HG03103 (cell line): ENCODE results near the gene CAMKK2.
"Not testable (repeated sequence)": the region's sequence is repeated elsewhere in the genome, so short reads cannot be mapped to it uniquely, and the experiment has no call there.

Experiments used
- ATAC-seq: cut with Tn5 transposase; IDR thresholded peaks from one replicate; pipeline ENCODE4 v1.9.1; 2021; ENCODE audit warnings: low read depth; ENCODE audit not compliant: unreplicated experiment

Gene CAMKK2

DNA sequence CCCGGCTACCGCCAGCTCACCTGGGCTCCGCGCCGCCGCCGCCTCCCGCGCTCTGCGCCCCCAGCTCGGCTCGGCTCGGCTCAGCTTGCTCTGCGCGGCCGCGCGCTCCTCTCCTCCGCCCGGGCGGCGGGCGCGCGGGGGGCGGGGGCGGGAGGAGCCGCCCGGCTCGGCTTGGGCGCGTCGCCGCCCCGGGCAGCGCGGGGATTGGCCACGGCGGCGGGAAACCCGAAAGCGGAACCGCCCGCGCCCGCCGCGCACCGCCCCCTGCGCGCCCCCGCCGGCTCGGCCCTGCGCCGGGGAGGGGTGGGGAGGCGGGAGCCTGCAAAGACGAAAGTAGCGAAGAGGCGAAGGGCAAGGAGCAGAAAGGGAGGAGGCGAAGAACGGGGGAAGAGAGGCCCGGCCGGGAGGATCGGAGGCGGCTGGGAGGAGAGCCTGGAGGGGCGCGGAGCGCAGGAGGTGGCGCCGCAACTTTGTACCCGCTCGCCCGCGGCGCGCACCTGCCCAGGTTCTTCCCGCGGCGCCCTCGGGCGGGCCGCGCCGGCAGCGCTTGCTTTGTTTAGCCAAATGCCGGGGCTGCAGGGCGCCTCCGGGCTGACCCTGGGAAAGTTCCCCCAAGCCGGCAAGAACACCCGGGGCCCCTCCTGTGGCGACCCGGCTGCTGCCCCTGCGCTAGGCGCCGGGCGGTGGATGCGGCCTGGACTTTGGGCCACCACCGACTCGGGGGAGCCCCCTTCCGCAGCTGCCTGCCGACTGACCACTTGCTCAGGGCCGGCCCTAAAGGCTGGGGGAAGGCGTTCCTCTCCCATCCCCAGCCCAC, at the start of gene CAMKK2:
Gene CAMKK2, minus strand, starts transcription at position 92 of the 817 bp plus-strand sequence. CDS start 22,183 bp downstream, outside the sequence.
- peak; percentile 66 for ATAC-seq

DNA sequence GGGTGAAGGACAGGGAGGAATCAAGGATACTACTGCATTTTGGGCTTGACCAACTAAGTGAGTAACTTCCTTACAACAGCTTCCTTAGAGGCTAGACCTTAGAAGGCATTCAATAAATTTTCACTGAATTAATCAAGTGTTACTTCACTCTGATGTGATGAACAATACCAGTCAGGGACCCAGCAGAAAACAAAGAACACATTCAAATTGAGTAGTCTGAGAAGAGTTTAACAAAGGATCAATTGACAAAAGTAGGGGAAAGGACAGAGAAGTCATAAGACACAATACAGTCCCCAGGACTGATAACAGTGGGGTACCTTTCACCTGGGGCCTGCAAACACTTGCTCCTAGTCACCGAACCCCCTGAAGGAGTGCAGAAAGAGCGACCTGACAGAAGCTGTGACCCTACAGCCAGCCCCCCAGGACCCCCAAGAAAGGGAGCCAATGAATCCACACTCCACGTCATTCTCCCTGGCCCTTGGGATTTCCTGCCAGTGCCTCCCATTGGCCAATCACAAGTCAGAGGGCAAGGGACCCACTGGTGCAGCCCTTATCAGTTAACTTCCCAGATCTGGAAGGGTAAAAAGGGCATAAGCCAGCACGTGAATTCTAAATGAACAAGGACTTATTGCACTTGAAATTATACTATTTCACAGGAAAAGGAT, 48.8 kb upstream of the CAMKK2 start:
- ATAC-seq = no peak

DNA sequence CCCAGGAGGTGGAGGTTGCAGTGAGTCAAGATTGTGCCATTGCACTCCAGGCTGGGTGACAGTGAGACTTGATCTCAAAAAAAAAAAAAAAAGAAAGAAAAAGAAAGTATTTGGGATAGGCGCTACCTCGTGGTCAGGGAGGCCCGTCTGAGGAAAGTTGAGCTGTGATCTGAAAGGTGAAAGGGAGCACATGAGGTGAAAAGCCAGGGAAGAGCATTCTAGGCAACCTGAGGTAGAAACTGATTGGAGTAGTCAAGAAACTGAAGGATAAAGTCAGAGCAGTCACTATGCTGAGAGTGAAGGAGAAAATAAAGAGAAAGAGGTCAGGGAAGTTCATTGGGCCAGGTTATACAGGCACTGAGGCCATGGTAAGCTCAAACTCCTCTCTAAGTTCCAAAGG, 48.0 kb upstream of the CAMKK2 start:
- no peak for ATAC-seq

DNA sequence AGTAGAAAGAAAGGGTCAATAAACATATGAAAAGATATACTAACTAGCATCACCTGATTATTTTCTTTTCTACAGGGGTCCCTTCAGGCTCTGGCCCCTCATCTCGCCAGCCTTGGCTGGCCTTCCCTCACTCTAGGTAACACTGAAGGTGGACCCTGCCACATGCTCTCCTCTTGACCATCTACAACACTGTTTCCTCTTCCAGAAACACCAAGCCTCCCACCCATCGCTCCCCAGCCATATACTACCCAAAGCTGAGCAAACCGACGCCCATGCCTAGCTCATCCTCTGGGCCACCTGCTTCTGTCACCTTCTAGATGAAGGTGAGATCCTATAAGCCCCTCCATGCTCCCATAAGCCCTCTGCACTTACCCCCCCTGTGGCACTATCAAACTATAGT, 40.9 kb upstream of the CAMKK2 start:
- no peak for ATAC-seq

DNA sequence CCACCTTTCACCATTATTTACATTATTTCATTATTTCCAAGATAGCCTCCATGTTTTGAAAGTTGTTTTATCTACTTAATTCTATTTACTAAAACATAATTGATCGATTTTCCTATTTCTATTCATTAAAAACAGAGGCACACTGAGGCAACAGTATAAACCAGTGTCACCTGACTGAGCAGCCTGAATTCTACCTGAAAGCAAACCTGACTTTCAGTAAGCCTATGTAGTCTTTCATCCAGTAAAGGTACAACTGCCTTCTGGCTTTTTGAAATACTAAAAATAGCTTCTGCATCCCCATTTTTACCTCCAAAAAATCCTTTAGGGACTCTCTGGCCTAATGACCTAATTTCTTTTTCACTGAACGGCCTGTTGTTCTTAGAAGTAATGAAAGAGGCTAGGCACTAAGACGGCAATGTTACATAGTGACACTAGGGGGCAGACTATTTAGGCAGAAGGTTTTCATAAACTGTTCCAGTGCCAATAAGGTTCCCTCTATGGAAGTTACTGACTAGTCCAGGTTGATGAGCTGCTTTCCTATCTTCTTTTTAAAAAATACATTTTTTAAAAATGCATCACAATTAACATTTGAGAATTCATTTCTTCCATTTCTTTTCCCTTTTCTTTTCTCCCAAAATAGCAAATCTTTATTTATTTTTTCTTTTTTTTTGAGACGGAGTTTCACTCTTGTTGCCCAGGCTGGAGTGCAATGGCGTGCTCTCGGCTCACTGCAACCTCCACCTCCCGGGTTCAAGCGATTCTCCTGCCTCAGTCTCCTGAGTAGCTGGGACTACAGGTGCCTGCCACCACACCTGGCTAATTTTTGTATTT, 38.2 kb upstream of the CAMKK2 start:
- no peak for ATAC-seq

DNA sequence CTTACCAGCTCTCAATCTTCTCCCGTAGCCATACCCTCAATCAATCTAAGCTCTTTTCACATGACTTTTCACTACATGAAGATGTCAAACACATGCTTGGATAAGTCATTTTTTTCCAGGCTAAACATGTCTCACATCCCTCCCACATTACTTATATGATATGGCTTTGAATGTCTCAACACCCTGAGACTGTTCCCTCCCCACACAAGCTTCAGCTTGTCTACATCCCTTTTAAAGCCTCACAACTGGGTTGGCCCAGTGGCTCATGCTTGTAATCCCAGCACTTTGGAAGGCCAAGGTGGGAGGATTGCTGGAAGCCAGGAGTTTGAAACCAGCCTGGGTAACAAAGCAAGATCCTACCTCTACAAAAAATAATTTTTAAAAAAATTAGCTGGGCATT, 37.2 kb upstream of the CAMKK2 start:
- no peak for ATAC-seq

DNA sequence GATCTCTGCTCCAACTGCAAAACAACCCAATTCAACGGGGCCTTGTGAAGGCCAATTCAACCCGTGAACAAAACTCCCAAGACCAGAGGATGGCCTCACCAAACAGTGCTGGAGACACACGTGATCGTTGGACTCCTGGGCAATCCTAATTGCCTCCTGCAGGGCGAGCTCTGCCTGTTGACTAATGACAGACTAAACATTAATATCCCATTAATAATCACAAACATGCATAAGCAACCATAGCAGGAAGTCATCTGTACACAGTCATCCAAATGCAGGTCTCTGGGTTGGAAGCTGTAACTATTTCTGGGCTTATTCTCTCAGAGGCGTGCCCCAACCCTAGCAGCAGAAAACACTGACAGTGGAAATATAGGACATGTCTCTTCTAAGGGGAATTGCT, 34.7 kb upstream of the CAMKK2 start:
- no peak for ATAC-seq

DNA sequence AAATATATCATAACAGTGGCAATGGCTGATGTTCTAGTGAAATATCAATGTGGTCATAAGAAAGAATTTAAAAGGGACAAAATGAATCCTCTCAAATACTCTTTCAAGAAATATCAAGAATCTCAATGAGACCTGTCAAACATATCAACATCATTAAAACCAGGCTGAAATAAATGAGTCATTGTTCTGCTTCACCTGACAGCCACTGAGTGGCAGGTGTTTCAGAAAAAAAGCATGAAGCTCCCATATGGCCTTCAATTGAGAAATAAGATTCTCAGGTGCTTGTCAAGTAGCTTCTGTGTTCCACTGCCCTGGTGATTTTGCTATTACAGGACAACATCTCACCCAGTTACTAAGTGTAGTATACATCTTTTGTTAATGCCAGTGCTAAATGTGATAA, 34.2 kb upstream of the CAMKK2 start:
- no peak for ATAC-seq

DNA sequence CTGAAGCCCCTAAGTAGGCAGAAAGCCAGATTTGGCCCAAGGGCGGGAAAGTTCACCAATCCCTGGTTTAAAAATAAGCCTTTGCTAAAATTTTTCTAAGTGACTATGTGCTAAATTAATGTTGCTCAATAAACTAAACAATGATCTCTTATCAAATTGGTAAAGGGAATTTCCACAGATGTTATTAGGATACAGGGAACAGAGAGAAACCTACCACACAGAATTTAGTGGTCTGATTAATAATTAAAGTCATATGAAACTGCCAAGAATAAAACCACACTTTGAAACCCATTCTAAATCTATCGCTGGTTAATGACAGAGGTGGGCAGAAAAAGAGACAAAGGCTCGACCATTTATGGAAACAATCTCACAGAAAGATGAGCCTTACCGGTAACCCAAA, 33.7 kb upstream of the CAMKK2 start:
- ATAC-seq = no peak

DNA sequence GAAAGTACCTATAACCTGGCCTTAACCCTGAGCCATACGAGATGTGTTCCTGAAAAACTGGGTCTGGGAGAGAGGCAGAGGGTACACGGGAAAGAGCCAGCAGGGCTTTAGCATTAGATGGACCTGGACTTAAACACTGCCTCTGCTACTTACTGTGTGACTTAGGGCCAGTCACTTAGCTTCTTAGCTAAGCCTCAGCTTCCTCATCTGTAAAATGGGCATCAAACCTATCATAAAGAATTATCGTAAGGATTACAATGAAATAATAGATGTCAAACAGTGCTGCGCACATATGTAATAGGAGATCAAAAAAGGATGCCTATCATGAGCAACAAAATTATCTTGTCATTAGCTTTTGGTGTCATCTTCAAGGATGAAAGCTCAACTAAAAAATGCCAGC, 32.1 kb upstream of the CAMKK2 start:
- no peak for ATAC-seq

DNA sequence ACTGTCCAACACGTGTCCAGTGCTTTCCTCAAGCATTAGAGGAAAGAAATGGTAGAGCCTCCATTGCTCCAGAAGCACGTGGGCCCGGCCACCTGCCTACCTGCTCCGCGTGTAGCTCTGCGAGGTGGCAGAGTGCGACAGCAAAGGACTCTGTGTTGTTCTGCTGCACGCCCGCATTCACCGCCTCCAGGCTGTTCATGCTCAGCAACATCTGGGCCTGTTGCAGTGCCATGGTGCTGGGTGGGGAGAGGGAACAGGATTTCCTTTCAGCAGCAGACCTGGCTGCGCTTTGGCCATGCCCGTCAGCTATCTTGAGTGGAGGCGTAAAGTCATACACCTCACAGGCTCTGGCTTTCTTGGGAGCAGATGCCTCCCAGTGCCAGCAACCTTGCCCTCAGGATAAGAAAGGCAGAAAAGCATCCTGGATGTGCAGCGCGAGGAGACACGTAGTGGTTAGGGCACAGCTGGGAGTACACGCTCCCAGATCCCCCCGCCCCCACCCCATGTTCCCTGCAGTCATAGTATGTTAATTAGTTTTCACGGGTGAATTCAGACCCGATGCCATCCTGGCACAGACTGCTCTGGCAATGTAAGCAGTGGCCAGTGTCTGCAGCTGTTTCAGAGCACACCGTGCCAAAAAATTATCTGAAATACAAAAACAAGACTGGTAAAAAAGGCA, 30.6 kb upstream of the CAMKK2 start:
- no peak for ATAC-seq

DNA sequence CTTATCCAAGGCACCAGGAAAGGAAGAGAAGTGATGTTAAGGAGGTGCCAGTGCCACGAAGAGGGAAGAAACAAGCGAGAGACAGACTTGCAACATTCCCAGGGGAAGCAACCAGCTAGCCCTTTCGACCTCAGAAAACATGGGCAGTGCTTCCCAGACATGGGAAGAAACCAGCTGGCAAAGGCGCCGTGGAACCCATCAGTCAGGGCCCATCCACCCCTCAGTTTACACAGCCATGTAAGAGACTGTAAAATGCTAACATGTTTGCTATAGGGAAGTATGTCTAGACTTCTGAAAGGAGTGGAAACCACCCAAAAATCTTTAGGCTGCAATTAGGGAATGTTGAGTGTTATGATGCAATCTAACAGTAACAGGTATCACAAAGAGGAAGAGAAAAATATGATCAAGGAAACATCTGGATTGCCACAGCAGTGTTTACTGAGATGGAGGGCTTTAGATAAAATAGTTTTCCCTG, 29.4 kb upstream of the CAMKK2 start:
- ATAC-seq = no peak

DNA sequence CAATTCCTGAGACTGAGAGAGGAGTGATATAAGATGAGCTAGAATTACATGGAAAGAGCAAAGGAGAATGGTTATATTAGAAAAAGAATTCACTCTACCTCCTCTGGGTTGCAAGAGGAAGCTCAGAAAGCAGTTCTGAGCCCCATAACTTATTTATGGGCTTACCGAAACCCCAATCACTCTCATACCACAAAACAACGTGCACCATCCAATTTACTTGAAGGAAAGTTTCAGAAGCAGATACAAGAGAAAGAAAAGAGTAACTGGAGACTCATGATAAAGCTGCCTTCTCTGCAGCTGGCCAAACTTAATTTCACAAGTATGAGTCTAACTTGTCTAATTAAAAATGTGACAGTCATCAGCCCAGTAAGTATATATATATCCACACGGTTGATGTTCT, 27.4 kb upstream of the CAMKK2 start:
- no peak for ATAC-seq

DNA sequence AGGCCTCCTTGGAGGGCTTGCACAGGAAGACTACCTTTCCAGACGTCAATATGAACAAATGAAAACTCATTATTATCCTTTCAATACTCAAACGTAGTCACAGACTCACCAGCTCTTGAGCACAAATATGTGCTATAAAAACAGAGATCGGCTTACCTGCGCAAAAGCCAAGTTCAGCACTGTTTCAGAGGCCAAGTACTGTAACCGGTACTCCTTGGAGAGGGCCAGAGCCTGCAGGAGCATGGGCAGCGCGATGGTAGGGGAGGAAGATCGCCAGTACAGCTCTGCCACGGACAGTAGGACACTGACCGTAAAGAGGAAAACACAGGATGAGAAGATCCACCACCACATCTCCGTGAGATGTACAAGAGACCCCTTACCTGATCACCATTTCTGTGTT, 21.6 kb upstream of the CAMKK2 start:
- no peak for ATAC-seq

DNA sequence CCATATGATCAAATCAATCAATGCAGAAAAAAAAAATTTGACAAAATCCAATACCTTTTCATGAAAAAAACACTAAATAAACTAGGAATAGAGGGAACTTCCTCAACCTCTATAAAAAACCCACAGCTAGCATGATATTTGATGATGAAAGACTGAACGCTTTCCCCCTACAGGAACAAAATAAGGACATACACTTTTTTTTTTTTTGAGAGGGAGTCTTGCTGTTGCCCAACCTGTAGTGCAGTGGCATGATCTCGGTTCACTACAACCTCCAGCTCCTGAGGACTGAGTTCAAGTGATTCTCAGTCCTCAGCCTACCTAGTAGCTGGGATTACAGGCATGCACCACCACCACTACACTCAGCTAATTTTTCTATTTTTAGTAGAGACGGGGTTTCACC, 17.9 kb upstream of the CAMKK2 start:
- ATAC-seq = no peak

DNA sequence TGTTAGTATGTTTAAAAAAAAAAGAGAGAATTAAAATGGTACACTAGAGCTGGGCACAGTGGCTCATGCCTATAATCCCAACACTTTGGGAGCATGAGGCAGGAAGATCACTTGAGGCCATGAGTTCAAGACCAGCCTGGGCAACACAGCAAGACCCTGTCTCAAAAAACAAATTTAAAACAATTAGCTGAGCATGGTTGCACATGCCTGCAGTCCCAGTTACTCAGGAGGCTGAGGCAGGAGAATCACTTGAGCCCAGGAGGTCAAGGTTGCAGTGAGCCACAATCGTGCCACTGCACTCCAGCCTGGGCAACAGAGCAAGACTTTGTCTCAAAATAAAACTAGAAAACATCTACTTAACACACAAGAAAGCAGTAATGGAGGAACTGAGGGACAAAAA, 13.7 kb upstream of the CAMKK2 start:
- not testable (repeated sequence) for ATAC-seq

DNA sequence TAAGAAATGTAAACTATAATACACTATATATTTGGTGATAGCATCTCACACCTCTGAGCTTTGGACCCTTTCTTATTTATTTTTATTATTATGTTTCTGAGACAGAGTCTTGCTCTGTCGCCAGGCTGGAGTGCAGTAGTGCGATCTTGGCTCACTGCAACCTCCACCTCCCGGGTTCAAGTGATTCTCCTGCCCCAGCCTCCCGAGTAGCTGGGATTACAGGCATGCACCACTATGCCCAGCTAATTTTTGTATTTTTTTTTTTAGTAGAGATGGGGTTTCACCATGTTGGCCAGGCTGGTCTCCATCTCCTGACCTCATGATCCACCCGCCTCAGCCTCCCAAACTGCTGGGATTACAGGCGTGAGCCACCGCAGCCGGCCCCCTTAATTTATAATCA, 10.9 kb upstream of the CAMKK2 start:
- ATAC-seq = not testable (repeated sequence)

DNA sequence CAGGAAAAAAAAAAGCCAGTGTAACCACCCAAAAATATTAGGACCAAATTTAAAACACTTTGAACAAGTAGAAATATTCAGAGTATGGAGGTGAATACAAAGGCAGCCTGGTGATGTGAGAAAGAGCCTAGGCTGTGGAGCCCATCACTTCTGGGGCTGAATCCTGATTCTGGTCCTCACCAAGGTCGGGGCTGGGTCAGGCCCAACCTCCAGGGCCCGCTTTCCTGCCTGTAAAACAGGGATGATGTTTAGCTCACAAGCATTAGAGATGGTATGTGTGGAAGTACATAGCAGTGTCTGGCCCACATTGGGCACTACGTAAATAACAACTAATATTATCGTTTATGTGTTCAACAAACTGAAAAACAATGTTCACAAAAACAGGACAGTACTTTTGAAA, 7.8 kb upstream of the CAMKK2 start:
- ATAC-seq = no peak

DNA sequence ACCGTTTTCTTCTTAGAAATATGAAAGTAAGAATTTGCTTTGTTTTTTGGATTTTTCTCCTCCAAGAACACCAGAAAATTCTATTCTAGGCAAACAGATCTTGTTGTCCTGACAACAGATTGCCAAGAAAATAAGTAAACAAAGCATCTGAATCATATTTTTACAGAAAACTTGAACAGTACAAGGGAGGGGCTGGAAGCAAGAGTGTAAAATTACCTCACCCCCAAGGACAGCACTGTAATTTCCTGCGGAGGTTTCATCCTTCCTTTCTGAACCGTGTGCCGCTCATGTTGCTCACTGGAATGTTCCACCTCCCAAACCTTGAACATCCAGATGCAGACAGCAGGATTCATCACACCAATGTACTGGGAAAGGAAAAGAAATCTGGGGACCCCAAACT, 5.4 kb upstream of the CAMKK2 start:
- no peak for ATAC-seq

DNA sequence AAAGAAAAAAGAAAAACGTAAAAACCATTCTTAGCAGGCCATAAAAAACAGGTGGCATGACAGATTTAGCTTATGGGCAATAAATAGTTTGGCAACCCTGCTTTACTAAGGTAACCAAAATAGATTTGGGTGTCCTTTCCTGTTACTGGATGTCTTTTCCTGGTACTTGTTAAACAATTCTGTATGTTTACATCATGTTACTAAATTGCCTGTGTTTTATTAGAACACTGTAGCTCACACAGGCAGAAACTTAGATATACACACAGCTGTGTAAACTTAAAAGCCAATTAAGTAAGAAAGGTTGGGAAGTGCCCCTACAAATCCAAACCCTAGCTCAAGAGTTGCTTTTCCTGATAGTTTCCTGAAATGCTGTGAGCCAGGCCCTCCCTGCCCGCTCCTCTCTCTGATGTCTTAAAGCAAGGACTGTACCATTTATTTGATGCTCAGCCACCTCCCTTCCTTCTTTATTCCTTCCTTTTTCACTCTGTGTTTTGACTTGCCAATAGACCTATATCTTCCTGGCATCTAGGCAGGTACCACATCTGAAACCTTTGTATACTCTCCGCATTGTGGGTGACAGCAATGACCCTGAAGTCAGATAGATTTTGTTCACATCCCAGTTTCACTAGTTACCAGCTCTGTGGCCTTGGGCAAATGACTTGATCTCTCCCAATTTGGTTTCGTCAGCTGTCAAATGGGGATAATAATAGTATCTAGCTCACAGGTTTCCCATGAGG, 3.7 kb upstream of the CAMKK2 start:
- ATAC-seq = no peak
